ENCODE measurements around the gene UMODL1.

Gene UMODL1

DNA sequence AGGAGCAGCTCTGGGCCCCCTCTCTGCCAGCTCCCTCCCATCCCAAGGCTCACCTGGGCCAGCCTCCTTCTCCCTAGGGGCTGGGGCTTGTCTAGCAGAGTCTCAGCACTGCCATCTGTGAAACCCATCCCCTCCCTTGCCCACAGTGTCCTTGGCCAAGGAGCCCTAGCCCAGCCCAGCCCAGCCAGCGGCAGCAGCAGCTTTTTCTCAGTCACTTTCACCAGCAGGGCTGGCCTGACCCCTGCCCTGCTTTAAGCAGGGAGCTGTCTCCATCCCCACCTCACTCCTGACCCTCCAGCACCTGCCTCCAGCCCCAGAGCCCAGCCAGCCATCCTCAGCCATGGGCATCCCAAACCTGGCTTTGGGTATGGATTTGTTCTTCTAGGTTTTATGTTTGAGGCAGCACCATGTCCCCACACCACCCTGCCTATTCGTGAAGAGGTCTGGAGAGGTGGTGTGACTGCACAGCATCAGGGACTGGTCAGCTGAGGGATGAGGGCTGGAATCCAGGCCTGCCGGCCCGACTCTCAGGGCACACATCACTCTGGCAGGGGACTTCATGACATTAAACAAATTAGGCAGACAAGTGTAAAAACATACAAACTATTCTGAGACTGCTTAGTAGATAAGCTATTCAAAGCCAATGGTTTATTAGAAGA is 111.7 kb downstream of the UMODL1 start:
- no peak for DNase-seq (ENCODE audit: low spot score)
- TF ChIP-seq, protein P1, sequence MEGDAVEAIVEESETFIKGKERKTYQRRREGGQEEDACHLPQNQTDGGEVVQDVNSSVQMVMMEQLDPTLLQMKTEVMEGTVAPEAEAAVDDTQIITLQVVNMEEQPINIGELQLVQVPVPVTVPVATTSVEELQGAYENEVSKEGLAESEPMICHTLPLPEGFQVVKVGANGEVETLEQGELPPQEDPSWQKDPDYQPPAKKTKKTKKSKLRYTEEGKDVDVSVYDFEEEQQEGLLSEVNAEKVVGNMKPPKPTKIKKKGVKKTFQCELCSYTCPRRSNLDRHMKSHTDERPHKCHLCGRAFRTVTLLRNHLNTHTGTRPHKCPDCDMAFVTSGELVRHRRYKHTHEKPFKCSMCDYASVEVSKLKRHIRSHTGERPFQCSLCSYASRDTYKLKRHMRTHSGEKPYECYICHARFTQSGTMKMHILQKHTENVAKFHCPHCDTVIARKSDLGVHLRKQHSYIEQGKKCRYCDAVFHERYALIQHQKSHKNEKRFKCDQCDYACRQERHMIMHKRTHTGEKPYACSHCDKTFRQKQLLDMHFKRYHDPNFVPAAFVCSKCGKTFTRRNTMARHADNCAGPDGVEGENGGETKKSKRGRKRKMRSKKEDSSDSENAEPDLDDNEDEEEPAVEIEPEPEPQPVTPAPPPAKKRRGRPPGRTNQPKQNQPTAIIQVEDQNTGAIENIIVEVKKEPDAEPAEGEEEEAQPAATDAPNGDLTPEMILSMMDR (IDR thresholded peaks at IDR 0.05; ENCODE audit: borderline replicate concordance, control extremely low read depth, extremely low read depth, insufficient read depth, missing control alignments): no peak
- in situ Hi-C loops (cut with MboI; ENCODE audit: low sequenced_read_pairs, unreplicated experiment): no loop called here

DNA sequence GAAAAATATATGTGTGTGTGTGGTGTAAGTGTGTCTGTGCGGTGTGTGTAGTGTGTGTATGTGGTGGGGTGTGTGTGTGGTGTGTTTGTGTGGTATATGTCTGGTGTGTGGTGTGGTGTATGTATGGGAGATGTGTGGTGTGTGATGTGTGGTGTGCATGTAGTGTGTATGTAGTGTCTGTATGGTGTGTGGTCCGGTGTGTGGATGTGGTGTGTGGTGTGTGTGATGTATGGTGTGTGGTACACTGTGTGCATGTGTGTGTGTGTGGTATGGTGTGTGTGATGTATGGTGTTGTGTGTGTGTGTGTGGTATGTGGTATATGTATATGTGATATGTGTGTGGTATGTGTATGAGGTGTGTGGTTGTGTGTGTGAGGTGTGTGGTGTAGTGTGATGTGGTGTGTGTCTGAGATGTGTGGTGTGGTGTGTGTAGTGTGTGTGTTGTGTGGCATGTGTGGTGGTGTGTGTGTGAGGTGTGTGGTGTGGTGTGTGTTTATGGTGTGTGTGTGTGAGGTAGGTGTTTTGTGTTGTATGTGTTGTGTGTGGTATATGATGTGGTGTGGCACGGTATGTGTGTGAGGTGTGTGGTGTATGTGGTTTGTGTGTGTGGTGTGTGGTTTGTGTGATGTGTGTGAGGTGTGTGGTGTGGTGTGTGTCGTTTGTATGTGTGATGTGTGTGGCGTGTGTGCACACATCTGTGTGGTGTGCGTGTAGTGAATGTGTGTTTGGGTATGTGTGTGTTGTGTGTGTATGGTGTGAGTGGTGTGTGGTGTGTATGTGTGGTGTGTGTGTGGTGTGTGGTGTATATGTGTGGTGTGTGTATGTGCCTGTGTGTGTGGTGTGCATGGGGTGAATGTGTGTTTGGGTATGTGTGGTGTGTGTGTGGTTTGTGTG is 112.5 kb downstream of the UMODL1 start:
- in situ Hi-C loops (cut with MboI; ENCODE audit: low sequenced_read_pairs, unreplicated experiment): no loop called here
- TF ChIP-seq, protein P1 (IDR thresholded peaks at IDR 0.05; ENCODE audit: borderline replicate concordance, control extremely low read depth, extremely low read depth, insufficient read depth, missing control alignments): no peak
- no peak for DNase-seq (ENCODE audit: low spot score)

DNA sequence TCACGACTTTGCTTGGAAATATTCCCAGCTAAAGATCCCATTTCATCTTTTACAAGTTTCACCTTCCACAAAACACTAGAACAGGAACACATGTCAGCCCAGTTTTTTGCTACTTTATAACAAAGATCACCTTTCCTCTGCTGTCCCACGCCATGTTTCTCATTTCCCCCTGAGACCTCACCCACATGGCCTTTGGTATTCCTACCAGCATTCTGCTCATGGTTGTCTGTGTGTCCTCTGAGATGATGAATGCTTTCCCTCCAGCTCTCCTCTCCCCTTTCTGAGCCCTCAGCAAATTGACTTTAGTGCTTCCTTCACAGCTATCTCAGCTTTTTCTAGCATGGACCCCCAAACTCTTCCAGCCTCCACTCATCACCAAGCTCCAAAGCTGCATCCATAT is 115.5 kb downstream of the UMODL1 start:
- DNase-seq (ENCODE audit: low spot score): no peak
- TF ChIP-seq, protein P1 (IDR thresholded peaks at IDR 0.05; ENCODE audit: borderline replicate concordance, control extremely low read depth, extremely low read depth, insufficient read depth, missing control alignments): no peak
- in situ Hi-C loops (cut with MboI; ENCODE audit: low sequenced_read_pairs, unreplicated experiment): no loop called here

DNA sequence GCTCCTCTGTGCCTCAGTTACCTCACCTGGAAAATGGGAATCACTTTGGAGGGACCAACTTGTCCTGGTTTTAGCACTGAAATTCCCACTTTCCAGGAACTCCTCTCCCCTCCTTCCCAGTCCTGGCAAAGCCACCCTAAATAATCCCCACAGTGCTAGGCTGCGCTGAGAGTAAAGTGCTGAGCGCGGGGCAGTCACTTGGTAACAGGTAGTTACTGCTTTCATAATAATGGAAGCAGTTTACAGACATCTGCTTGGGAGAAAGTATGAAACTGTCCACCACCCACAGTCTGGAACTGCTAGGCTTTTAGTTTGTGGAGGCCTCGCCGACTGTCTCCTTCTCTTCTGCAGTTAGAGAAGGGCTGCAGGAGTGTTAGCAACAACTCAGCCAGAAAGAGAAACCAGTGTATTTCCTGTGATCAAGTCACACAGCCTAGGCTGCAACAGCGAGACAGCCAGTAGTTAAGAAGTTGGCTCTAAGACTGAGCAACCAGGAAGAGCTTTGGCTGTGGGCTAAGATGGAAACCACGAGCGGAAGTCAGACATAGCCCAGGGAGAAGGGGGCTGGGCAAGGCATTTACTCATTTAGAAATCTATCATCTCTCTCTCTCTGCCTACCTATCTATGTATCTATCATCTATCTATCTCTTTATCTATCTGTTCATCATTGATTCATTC is 117.0 kb downstream of the UMODL1 start:
- peak; percentile 87 for DNase-seq (ENCODE audit: low spot score)
- TF ChIP-seq, protein P1 (IDR thresholded peaks at IDR 0.05; ENCODE audit: borderline replicate concordance, control extremely low read depth, extremely low read depth, insufficient read depth, missing control alignments): no peak
- in situ Hi-C loops (cut with MboI; ENCODE audit: low sequenced_read_pairs, unreplicated experiment): no loop called here

DNA sequence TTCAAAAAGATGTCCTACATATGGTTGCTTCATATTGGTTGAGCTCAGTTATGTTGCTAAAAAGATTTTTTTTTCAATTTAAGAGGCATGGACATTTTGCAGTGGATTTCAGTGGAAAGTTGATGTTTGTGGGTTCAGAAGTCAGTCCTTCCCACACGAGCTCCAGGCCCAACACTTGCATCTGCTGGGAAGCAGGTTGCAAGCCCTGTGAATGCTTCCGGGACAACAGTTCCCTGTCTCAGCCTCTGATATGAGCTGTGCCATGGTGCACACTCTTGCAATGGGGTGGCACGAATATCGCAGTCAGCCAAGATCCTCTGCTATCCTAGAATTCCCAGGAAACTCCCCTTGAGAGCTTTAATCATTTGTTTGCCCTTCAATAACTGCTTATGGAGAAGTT is 117.5 kb downstream of the UMODL1 start:
- DNase-seq (ENCODE audit: low spot score): no peak
- in situ Hi-C loops (cut with MboI; ENCODE audit: low sequenced_read_pairs, unreplicated experiment): no loop called here
- TF ChIP-seq, protein P1 (IDR thresholded peaks at IDR 0.05; ENCODE audit: borderline replicate concordance, control extremely low read depth, extremely low read depth, insufficient read depth, missing control alignments): no peak

DNA sequence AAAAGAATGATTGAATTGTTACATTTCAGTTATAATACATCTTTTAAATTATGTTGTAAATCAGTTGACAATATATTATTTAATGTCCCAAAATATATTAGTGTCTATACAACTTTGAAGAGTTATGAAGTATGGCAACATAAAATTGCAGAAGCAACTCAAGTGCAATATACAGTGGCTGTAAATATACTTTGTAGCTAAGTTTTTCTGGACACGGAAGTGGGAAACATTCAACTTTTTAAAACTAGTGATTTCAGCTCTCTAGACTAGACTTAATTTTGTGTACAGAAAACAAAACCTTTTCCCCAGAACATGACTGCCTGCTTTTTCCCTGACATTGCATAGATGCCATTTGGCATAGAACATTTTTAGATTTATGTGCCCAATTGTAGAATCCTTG is 118.3 kb downstream of the UMODL1 start:
- no peak for DNase-seq (ENCODE audit: low spot score)
- in situ Hi-C loops (cut with MboI; ENCODE audit: low sequenced_read_pairs, unreplicated experiment): no loop called here
- TF ChIP-seq, protein P1 (IDR thresholded peaks at IDR 0.05; ENCODE audit: borderline replicate concordance, control extremely low read depth, extremely low read depth, insufficient read depth, missing control alignments): no peak

Measured in GM13976 (cell line).